DOHH2 (cell line): ENCODE data around the gene AUTS2.

ENCODE experiments used
- CTCF ChIP-seq: fragments of 200-600 bp; sonication (generic); IDR thresholded peaks from one replicate; pipeline ENCODE4 v1.5.1; 2014; ENCODE audit warnings: antibody characterized with exemption, mild to moderate bottlenecking, low read depth, low read length; ENCODE audit not compliant: poor library complexity, severe bottlenecking
- EZH2phosphoT487 ChIP-seq: fragments of 200-600 bp; sonication (generic); IDR thresholded peaks from 2 replicates; pipeline ENCODE4 v1.6.1; 2017; ENCODE audit warnings: borderline replicate concordance, mild to moderate bottlenecking, antibody characterized with exemption, low read length, moderate library complexity, mixed read lengths

- no peak for TF ChIP-seq CTCF
- TF ChIP-seq EZH2phosphoT487: no peak
Observed at GRCh38 chr7:69773535-69774225, 175.4 kb downstream of the AUTS2 start.
